DMS79 (cell line): ENCODE measurements around the gene POGLUT3.

ENCODE experiments used
- DNase-seq: peaks from one replicate; lab custom pipeline; 2025; lab: John Stamatoyannopoulos, UW

Gene POGLUT3, protein sequence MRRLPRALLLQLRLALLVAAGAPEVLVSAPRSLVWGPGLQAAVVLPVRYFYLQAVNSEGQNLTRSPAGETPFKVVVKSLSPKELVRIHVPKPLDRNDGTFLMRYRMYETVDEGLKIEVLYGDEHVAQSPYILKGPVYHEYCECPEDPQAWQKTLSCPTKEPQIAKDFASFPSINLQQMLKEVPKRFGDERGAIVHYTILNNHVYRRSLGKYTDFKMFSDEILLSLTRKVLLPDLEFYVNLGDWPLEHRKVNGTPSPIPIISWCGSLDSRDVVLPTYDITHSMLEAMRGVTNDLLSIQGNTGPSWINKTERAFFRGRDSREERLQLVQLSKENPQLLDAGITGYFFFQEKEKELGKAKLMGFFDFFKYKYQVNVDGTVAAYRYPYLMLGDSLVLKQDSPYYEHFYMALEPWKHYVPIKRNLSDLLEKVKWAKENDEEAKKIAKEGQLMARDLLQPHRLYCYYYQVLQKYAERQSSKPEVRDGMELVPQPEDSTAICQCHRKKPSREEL

GRCh38 chr11:108498046-108498815 is at the start of gene POGLUT3:
TSS of gene POGLUT3 (minus strand) at chr11:108498384. CDS start at chr11:108498366, 18 bp downstream.
- DNase-seq = peak; percentile 48

DNA sequence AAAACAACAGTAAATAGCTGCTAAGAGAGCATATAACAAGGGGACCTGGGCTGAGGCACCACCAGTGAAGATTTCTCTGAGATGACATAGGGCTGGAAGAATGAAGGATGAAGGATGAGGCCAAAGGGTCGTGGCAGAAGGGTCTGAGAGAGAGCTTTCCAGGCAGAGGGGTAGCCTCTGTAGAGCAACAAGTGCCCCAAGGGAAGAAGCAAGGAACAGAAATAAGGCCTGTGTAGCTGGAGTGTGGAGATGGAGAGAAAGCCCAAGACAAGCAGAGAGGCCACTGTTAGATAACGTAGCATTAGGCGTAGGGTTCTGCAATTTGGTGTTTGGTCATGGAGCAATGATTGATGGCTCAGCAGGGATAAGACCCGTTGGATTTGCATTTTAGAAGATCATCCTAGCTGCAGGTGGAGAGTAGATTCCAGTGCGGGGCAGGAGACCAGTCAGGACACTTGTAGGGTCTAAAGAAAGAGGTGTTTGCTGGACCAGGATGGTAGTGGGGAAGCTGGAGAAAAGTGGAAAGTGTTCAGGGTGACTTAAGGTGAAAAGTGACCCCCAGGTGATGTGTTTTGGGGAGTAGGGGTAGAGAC is 47.8 kb upstream of the POGLUT3 start:
- no peak for DNase-seq

DNA sequence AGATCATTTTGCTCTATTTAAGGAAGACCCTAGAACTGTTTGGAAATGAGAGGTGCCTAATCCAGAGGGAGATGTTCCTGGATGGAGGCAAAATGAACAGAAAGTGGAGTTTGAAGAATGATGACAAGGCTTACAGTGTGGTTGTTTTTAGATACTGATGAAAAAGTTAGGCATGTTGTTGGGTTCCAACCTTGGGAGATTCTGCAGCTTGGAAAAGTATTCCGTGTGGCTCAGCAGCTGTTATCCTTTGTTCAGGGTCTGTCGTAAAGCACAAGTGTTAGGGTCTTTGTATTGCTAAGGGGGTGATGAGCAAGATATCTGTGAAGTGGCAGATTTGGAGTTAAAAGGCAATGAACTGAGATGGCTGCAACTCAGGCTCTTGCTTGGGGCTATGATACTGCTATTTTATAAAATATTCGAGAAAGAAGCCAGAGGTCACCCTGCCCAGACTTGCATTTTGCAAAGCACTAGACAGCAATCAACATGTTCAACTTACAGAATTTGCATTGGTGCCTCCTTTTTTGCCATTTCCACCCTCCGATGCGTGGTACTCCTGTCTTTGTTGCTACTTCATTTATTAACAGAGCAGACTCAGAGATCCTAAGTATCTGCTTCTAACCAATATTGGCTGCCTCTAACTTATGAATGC is 45.3 kb upstream of the POGLUT3 start:
- no peak for DNase-seq

DNA sequence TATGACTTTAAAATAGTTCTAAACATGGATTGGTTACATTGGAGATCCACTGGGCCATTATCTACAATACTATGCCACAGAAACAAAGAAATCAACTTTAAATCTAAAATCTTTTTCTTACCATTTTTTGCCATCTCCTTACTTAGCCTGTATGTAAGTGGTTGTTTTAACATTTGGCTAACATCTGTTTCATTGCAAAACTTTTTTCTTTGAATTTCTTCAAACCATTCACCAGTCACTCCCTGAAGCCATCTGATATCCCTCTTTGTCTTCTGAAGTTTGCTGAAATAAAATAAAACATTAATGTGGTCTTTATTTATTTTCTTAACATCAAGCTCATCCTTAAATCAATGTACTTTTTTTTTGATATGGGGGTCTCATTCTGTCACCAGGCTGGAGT is 43.3 kb upstream of the POGLUT3 start:
- no peak for DNase-seq

DNA sequence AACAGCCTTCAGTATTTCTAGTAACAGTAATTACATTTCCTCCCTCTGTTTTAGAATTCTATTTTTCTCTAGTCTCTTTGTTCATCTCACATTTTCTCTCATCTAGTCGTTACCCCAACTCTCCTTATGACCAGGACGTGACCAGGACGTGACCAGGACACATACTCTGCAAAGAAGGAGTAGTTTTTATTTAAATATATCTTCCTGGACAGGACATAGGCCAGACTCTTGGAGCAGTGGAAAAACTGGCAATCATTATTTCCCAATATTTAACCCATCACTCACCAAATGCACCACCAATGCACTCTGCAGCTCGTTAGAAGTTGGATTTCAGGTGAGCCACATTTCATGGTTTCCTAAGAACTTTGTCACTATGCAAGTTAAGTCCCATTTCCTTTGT is 40.3 kb upstream of the POGLUT3 start:
- no peak for DNase-seq

DNA sequence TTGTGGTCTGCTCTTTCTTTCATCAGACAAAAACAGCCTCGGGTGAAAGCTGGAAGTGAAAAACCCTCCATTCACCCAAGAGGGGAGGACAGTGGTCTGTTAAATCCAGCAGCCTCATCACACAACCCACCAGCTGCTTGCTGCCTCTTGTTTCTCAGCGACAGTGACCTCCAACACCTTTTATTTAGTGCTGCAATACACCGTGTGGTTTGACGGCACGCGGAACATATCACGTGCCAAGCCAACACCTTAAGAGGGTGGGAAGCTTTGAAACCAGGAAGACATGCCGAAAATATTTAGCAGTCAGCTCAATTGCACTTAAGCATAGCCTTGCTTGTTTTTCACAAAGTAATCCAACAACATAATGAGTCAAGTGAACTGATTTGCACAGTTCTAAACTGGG is 39.8 kb upstream of the POGLUT3 start:
- peak; percentile 51 for DNase-seq

GRCh38 chr11:108536783-108537182 is 38.6 kb upstream of the POGLUT3 start:
- DNase-seq = no peak

- no peak for DNase-seq
Measured at GRCh38 chr11:108535384-108535955, 37.3 kb upstream of the POGLUT3 start.

DNA sequence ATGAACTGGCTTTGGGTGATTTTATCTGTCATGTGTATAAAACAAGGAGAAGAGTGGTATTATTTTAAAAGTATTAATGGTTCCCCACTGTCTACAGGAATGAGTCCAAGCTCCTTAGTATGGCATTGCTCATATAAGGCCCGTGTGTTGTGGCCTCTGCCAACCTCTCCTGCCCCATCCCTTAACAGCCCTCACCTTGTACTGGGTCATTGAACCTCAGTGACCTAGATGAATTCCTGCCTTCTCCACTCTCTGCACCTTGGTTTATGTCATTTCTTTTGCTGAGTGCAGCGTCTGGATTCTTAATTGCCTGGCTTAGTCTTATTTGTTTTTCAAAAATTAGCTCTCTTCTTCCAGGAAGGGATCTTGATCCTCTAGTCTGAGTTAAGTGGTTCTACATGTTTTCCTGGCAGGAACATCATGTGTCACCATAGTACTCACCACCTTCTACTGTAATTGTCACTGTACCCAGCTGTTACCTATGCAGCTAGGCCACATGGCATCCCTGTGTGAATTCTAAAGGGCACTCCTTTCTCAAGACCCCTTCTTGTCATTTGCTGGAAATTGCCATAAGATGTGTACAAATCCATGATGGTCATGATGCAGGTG is 36.2 kb upstream of the POGLUT3 start:
- peak; percentile 84 for DNase-seq

- no peak for DNase-seq
Measured at GRCh38 chr11:108530426-108530825, 32.2 kb upstream of the POGLUT3 start.

GRCh38 chr11:108527382-108527781 is 29.2 kb upstream of the POGLUT3 start:
- no peak for DNase-seq

GRCh38 chr11:108525161-108525560 is 27.0 kb upstream of the POGLUT3 start:
- no peak for DNase-seq

DNA sequence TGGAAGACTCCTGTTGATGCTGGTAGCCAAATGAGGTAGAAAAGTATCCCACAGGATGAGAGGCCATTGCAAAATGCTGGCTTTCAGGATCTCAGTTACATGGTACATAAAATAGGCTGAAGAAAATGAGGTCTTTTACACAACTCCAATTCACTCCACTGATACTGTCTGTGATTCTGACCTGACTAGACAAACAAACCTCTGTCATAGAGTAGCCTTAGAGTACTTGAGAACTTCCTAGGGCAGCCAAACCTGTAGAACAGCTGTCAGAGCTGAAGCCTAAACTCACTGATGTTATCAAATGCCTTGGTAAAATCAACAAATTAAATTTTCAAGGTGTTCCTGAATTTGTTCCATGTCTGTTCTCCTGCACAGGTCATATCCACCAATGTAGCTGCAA is 26.2 kb upstream of the POGLUT3 start:
- no peak for DNase-seq

- DNase-seq = no peak
Measured at GRCh38 chr11:108522318-108522717, 24.1 kb upstream of the POGLUT3 start.

GRCh38 chr11:108518581-108518980 is 20.4 kb upstream of the POGLUT3 start:
- no peak for DNase-seq

DNA sequence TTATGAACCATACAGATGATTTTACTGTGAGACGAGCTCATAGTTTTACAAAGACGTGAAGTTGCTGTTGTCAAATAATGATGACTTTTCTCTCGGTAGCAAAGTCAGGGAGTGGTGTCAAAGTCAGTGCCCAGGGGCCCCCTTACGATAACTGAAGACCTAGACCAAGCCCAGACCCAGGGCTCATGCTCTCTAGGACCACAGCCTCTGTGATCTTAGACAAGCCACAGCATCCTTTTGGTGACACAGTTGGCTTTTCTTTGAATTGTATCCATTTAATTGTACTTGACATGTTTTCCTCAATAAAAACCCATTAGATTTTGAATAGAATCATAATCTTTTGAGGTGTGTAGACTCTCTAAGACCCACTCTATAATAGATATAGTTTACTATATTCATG is 17.9 kb upstream of the POGLUT3 start:
- no peak for DNase-seq

GRCh38 chr11:108512708-108513107 is 14.5 kb upstream of the POGLUT3 start:
- no peak for DNase-seq

DNA sequence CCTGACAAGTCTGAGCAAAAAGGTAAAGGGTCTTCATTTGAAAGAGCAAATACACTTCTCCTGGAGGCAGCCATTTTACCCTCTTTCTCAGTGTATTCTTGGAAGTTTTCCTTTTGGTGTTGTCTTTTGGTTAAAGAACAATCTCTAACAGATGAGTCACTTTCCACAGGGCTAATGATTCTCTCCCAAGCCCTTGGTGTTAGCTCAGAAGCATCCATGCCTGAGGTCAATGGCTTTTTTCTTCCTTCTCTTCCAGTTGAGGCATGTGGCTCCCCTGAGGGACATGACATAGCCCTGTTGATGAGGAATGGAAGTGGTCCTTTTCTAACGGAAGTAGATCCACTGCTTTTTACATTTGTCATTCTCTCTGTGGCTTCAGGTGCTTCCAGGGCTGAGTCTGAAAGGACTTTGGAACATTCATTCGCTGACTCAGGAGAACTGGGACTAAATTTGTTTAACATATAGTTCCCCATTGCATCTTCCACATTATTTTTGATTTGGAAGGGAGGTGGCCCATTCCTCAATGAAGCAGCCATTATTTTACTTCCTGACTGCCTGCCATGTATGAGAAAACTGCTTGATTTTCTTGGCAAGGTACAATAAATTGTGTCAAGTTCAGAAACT is 13.8 kb upstream of the POGLUT3 start:
- DNase-seq = no peak

GRCh38 chr11:108508653-108509593 is 10.7 kb upstream of the POGLUT3 start:
- DNase-seq = no peak

GRCh38 chr11:108501396-108501795 is 3.2 kb upstream of the POGLUT3 start:
- DNase-seq = no peak
